GM15510 (cell line): ENCODE results near the gene OR4D1.

Experiments used
- POLR2A ChIP-seq: IDR thresholded peaks from 3 replicates; pipeline ENCODE4 v1.6.1; 2011; ENCODE audit warnings: borderline replicate concordance; ENCODE audit not compliant: insufficient read length; ENCODE audit errors: extremely low read depth

OR4D1 gene

DNA sequence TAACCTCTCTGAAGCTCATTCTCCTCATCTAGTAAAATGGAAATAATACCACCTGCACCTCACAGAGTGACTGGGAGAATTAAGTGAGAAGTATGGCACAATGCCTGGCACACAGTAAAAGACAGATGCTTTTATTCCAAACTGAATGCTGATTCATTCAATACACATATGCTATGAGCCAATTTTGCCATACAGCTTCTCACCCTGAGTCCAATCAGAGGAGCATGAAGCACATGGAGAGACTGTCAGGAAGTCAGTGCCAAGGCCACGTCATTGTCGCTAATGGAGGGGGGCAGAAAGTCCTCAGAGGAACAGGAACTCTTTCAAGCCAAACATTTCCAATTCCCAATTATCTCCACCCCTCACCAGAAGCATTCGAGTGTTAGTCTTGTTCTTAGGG lies 59.3 kb downstream of the OR4D1 start:
- no peak for TF ChIP-seq POLR2A

DNA sequence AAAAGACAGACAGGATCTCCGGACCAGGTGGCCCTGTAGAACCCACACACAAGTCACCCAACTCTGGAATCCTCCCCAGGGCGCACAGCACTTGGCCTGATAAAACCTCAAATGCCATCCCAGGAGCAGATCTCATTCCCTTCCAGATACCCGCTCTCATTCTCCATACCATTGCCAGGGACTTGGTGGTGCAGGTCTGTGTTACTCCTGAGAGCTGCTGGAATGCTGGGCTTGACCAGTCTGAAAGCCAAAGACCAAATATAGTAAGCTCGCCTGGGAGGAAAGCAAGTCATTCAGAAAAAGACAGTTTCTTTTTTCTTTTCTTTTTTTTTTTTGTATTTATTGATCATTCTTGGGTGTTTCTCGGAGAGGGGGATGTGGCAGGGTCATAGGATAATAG lies 60.2 kb downstream of the OR4D1 start:
- no peak for TF ChIP-seq POLR2A
